Adrenal gland (tissue), 5 donors: ENCODE data around the gene KIF5C.

ENCODE experiments used
- CTCF ChIP-seq, 6 experiments: fragments of 450-650 bp in 4 of 6; fragments of 200-600 bp in 2 of 6; sonication (generic) in 1 of 6; IDR thresholded peaks; 1 replicate in 5 of 6; 2 replicates in 1 of 6; pipeline versions ENCODE4 v1.5.1 to v1.8.0; 2016 to 2021; ENCODE audit warnings: antibody characterized with exemption in 6 of 6, mild to moderate bottlenecking in 2 of 6, moderate library complexity in 1 of 6
- POLR2A ChIP-seq, 2 donors: fragments of 450-650 bp; IDR thresholded peaks; one replicate each; pipeline ENCODE4 v1.6.1; 2017; ENCODE audit warnings: antibody characterized with exemption in 2 of 2, mild to moderate bottlenecking in 2 of 2, moderate library complexity in 1 of 2
- donor health status: DM: no; HTN: no; CAD: no.

- TF ChIP-seq POLR2A (IDR thresholded peaks at IDR 0.05) (no peak), CTCF (IDR thresholded peaks at IDR 0.05) (no peak)
Observed at GRCh38 chr2:148987286-148987685, 112.3 kb downstream of the KIF5C start.
